ENCODE data around the gene NAALADL2.

DNA sequence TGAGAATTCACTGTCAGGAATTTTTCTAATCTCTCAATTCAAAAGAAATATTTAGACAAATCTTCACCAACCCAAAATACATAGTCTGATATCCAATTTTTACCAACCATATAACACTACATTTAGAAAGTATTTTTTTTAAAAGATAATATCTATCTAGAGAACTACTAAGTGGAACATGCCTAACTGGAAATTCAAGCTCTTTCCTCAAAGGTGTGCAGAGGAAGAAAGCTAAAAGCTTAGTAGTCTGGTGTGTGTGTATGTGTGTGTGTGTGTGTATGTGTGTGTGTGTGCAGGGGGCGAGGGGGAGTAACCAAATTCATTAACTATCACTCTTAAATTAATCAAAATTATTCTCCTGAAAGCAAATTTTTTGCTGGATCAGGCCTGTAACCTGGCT is 797.3 kb downstream of the NAALADL2 start:
- TF ChIP-seq EZH2phosphoT487 (IDR thresholded peaks at IDR 0.05) = no peak
- no peak for TF ChIP-seq EZH2 (IDR thresholded peaks at IDR 0.05)

All from neural progenitor cell (in vitro differentiated cells).